Type B pancreatic cell (in vitro differentiated cells): ENCODE results near the gene OR51V1. TPM values are rescaled to one million over a fixed set of nuclear protein-coding genes. Genes with fewer than 3 reads are reported as not detected.
"Not testable (repeated sequence)": the region's sequence is repeated elsewhere in the genome, so short reads cannot be mapped to it uniquely, and the experiment has no call there.

Experiments used
- DNase-seq: peaks from one replicate; pipeline ENCODE4 v3.0.0; 2021; ENCODE audit warnings: mixed read lengths; ENCODE audit not compliant: unreplicated experiment; ENCODE audit errors: extremely low spot score
- H3K27ac Mint-ChIP-seq: 2 replicates; pipeline ENCODE4 v1.8.0; 2021; ENCODE audit warnings: mild to moderate bottlenecking, mixed read lengths
- H3K27me3 Mint-ChIP-seq: 2 replicates; pipeline ENCODE4 v1.8.0; 2021; ENCODE audit warnings: mixed read lengths
- H3K36me3 Mint-ChIP-seq: 2 replicates; pipeline ENCODE4 v1.8.0; 2021; ENCODE audit warnings: mixed read lengths
- H3K4me1 Mint-ChIP-seq: one replicate; pipeline ENCODE4 v1.8.0; 2021; ENCODE audit warnings: mixed read lengths; ENCODE audit not compliant: unreplicated experiment
- H3K4me3 Mint-ChIP-seq: 2 replicates; pipeline ENCODE4 v1.8.0; 2021; ENCODE audit warnings: mild to moderate bottlenecking, mixed read lengths
- H3K9me3 Mint-ChIP-seq: 2 replicates; pipeline ENCODE4 v1.8.0; 2021; ENCODE audit warnings: mixed read lengths
- CTCF ChIP-seq: fragments of 200-600 bp; sonication (generic); conservative IDR thresholded peaks from 2 replicates; pipeline ENCODE4 v1.5.0; 2021; ENCODE audit warnings: antibody characterized with exemption, mild to moderate bottlenecking
- long read RNA-seq: library from polyadenylated mRNA; unstranded; transcript quantifications from one replicate; pipeline ENCODE4 v2.0.0, GENCODE V29; 2020
- total RNA-seq: library from RNA; stranded (reverse); gene quantifications from 2 replicates; pipeline ENCODE4 v1.2.1, GENCODE V29; 2021; ENCODE audit warnings: low replicate concordance

Gene OR51V1
- total RNA-seq = not detected in 2 replicates
- long read RNA-seq = 0 reads

GRCh38 chr11:5200582-5200981 lies at the start of gene OR51V1:
Gene OR51V1, minus strand, starts transcription at chr11:5200682. Its CDS starts 0 bp downstream, at chr11:5200682.
- Mint-ChIP-seq H3K36me3 (no peaks in the 10 kb centered on the region), H3K4me3 (no peak within 1 kb of the TSS), H3K9me3 (no peaks in the 10 kb centered on the region), H3K27ac (no peak within 1 kb of the TSS), H3K4me1 (no peaks in the 10 kb centered on the region), H3K27me3 (peaks cover 4% of the 10 kb centered on the region)
- no peak for DNase-seq
- no peak for TF ChIP-seq CTCF

GRCh38 chr11:5249807-5250396 lies 49.4 kb upstream of the OR51V1 start, which contains the start of gene HBG1:
Gene HBG1, minus strand, starts transcription at chr11:5249857. Its CDS starts 53 bp downstream, at chr11:5249804.
- H3K4me1 Mint-ChIP-seq, H3K27me3 Mint-ChIP-seq, H3K4me3 Mint-ChIP-seq, DNase-seq, H3K36me3 Mint-ChIP-seq, H3K27ac Mint-ChIP-seq, H3K9me3 Mint-ChIP-seq: not testable (repeated sequence)

- not testable (repeated sequence) for H3K4me3 Mint-ChIP-seq, H3K9me3 Mint-ChIP-seq, H3K4me1 Mint-ChIP-seq, DNase-seq, H3K27ac Mint-ChIP-seq, H3K36me3 Mint-ChIP-seq, H3K27me3 Mint-ChIP-seq
Measured at GRCh38 chr11:5248498-5248897, 48.0 kb upstream of the OR51V1 start.

- H3K27me3 Mint-ChIP-seq = peaks cover 7% of the 10 kb centered on the region
- no peak for TF ChIP-seq CTCF
- no peaks in the 10 kb centered on the region for H3K4me1 Mint-ChIP-seq
- H3K36me3 Mint-ChIP-seq = no peaks in the 10 kb centered on the region
- DNase-seq = no peak
- H3K9me3 Mint-ChIP-seq = no peaks in the 10 kb centered on the region
- H3K27ac Mint-ChIP-seq = no peak overlapping the region
- no peak overlapping the region for H3K4me3 Mint-ChIP-seq
Measured at GRCh38 chr11:5247472-5248192, 47.1 kb upstream of the OR51V1 start.

GRCh38 chr11:5246772-5247471 lies 46.4 kb upstream of the OR51V1 start:
- DNase-seq = no peak
- no peaks in the 10 kb centered on the region for H3K36me3 Mint-ChIP-seq
- H3K9me3 Mint-ChIP-seq = no peaks in the 10 kb centered on the region
- no peak overlapping the region for H3K4me3 Mint-ChIP-seq
- no peak for TF ChIP-seq CTCF
- H3K27ac Mint-ChIP-seq = no peak overlapping the region
- no peaks in the 10 kb centered on the region for H3K4me1 Mint-ChIP-seq
- H3K27me3 Mint-ChIP-seq = peaks cover 7% of the 10 kb centered on the region

GRCh38 chr11:5245155-5245554 lies 44.7 kb upstream of the OR51V1 start:
- H3K4me1 Mint-ChIP-seq = no peaks in the 10 kb centered on the region
- peaks cover 7% of the 10 kb centered on the region for H3K27me3 Mint-ChIP-seq
- H3K27ac Mint-ChIP-seq = no peak overlapping the region
- H3K9me3 Mint-ChIP-seq = no peaks in the 10 kb centered on the region
- no peak for DNase-seq
- no peak overlapping the region for H3K4me3 Mint-ChIP-seq
- no peak for TF ChIP-seq CTCF
- no peaks in the 10 kb centered on the region for H3K36me3 Mint-ChIP-seq
